Upper lobe of right lung (tissue), 1 donor: ENCODE data around the gene FCHSD1. TPM values are rescaled to one million over a fixed set of nuclear protein-coding genes. Genes with fewer than 3 reads are reported as not detected.

Source experiments
- ATAC-seq: fragments of 200-7000 bp; cut with Tn5 transposase; one replicate; pipeline ENCODE4 v1.9.1; 2020; ENCODE audit warnings: mild to moderate bottlenecking, moderate library complexity
- DNase-seq: peaks from one replicate; pipeline ENCODE4 v3.0.0-alpha.2; 2020
- H3K27ac ChIP-seq: fragments of 200-600 bp; one replicate; pipeline ENCODE4 v1.8.0; 2022
- H3K27me3 ChIP-seq: fragments of 200-600 bp; one replicate; pipeline ENCODE4 v1.8.0; 2022; ENCODE audit warnings: mild to moderate bottlenecking
- H3K36me3 ChIP-seq: fragments of 200-600 bp; one replicate; pipeline ENCODE4 v1.8.0; 2022
- H3K4me1 ChIP-seq: fragments of 200-600 bp; one replicate; pipeline ENCODE4 v1.8.0; 2022
- H3K4me3 ChIP-seq: fragments of 200-600 bp; one replicate; pipeline ENCODE4 v1.8.0; 2022; ENCODE audit warnings: mild to moderate bottlenecking
- H3K9me3 ChIP-seq: fragments of 200-600 bp; one replicate; pipeline ENCODE4 v1.8.0; 2022
- CTCF ChIP-seq: fragments of 200-600 bp; IDR thresholded peaks from one replicate; pipeline ENCODE4 v1.8.0; 2022; ENCODE audit warnings: antibody characterized with exemption
- intact Hi-C: fragments of 100-400 bp; cut with DNase I; formaldehyde crosslinking; loops from one replicate; pipeline ENCODE4 v1.11.0; 2022
- total RNA-seq: library from RNA; stranded (reverse); fragmentation: NEBNext Ultra II Directional; extraction: Animal tissue kit (Norgen Biotek cat#: 25700); gene quantifications from one replicate; pipeline ENCODE4 v1.2.1, GENCODE V29; 2021
- donor health status: DM: no; HTN: yes; CAD: no; lungs with severe emphysema.

The FCHSD1 gene
- total RNA-seq, 1 donor from 2014 or later: 13.6 TPM

GRCh38 chr5:141609044-141609443 is 42.2 kb downstream of the FCHSD1 start:
- TF ChIP-seq CTCF: no peak
- Histone ChIP-seq H3K27me3 (no peaks in the 10 kb centered on the region), H3K27ac (no peak overlapping the region), H3K36me3 (no peaks in the 10 kb centered on the region), H3K4me3 (no peak overlapping the region), H3K4me1 (peaks cover 65% of the 10 kb centered on the region), H3K9me3 (no peaks in the 10 kb centered on the region)
- DNase-seq (no peak), ATAC-seq (no peak)
- intact Hi-C loops: no loop called here

GRCh38 chr5:141608557-141608956 is 42.7 kb downstream of the FCHSD1 start:
- no peak for DNase-seq
- Histone ChIP-seq H3K27me3 (no peaks in the 10 kb centered on the region), H3K4me3 (no peak overlapping the region), H3K4me1 (peaks cover 70% of the 10 kb centered on the region), H3K9me3 (no peaks in the 10 kb centered on the region), H3K27ac (peak overlapping the region; percentile 20), H3K36me3 (no peaks in the 10 kb centered on the region)
- intact Hi-C loops: no loop called here
- no peak for TF ChIP-seq CTCF
- ATAC-seq: peak; percentile 48

GRCh38 chr5:141608046-141608445 is 43.2 kb downstream of the FCHSD1 start:
- intact Hi-C loops: no loop called here
- Histone ChIP-seq H3K4me1 (peaks cover 70% of the 10 kb centered on the region), H3K4me3 (no peak overlapping the region), H3K36me3 (no peaks in the 10 kb centered on the region), H3K27me3 (no peaks in the 10 kb centered on the region), H3K27ac (peak overlapping the region; percentile 20), H3K9me3 (no peaks in the 10 kb centered on the region)
- TF ChIP-seq CTCF: no peak
- DNase-seq (no peak), ATAC-seq (no peak)

GRCh38 chr5:141605523-141606277 is 45.5 kb downstream of the FCHSD1 start:
- Histone ChIP-seq H3K4me1 (peaks cover 70% of the 10 kb centered on the region), H3K27me3 (no peaks in the 10 kb centered on the region), H3K9me3 (no peaks in the 10 kb centered on the region), H3K36me3 (no peaks in the 10 kb centered on the region), H3K27ac (peak overlapping the region; percentile 80), H3K4me3 (no peak overlapping the region)
- intact Hi-C loops: no loop called here
- no peak for TF ChIP-seq CTCF
- no peak for DNase-seq
- peak; percentile 88 for ATAC-seq

GRCh38 chr5:141603923-141604717 is 47.1 kb downstream of the FCHSD1 start:
- peak; percentile 94 for ATAC-seq
- Histone ChIP-seq H3K36me3 (no peaks in the 10 kb centered on the region), H3K27ac (peak overlapping the region; percentile 80), H3K4me1 (peaks cover 78% of the 10 kb centered on the region), H3K9me3 (no peaks in the 10 kb centered on the region), H3K4me3 (no peak overlapping the region), H3K27me3 (no peaks in the 10 kb centered on the region)
- DNase-seq: no peak
- no peak for TF ChIP-seq CTCF
- intact Hi-C loops: no loop called here
